ENCODE results near the gene PRDX5.

The PRDX5 gene

DNA sequence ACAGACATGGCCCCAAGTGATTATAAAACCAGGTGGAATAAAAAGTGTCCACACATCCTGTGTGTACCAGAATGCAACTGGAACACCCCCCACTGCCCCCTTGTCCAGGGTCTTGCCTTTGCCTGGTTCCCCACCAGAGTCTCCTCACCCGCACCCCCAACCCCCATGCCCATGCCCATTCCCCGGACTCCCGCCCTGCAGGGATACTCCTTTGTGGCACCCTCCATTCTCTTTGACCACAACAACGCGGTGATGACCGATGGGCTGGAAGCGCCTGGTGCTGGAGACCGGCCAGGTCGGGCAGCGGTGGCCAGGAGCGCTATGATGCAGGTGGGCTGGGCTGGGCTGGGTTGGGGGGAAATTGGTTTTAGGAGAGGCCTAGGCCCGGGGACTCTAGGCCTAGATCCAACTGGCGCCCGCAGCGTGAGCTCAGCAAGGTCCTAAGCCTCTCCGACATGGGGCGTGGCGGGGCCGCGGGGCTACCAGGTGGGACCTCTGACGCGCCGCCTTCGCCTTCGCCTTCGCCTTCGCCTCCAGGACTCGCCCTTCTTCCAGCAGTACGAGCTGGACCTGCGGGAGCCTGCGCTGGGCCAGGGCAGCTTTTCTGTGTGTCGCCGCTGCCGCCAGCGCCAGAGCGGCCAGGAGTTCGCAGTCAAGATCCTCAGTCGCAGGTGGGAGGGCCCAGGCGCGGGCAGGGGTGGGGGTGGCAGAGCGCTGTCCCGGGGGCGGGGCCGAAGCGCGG lies 50.2 kb downstream of the PRDX5 start:
- no peak for DNase-seq

GRCh38 chr11:64368673-64369074 lies 50.8 kb downstream of the PRDX5 start:
- DNase-seq: no peak

GRCh38 chr11:64369440-64370421 lies 51.8 kb downstream of the PRDX5 start:
- no peak for DNase-seq

DNA sequence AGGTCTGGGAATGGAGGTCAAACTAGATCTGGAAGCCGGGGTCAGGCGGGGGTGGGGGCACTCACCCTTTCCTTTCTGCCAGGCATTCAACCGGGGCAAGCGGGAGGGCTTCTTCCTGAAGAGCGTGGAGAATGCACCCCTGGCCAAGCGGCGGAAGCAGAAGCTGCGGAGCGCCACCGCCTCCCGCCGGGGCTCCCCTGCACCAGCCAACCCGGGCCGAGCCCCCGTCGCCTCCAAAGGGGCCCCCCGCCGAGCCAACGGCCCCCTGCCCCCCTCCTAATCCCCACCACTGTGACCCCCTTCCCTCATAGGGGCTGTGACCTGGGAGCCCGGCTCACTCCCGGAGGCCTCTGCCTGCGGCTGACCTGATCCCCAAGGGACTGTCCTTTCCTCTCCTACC lies 53.3 kb downstream of the PRDX5 start:
- DNase-seq: no peak

All from AML-193 (cell line).